ENCODE data around the gene EIF2B2.

EIF2B2 gene

DNA sequence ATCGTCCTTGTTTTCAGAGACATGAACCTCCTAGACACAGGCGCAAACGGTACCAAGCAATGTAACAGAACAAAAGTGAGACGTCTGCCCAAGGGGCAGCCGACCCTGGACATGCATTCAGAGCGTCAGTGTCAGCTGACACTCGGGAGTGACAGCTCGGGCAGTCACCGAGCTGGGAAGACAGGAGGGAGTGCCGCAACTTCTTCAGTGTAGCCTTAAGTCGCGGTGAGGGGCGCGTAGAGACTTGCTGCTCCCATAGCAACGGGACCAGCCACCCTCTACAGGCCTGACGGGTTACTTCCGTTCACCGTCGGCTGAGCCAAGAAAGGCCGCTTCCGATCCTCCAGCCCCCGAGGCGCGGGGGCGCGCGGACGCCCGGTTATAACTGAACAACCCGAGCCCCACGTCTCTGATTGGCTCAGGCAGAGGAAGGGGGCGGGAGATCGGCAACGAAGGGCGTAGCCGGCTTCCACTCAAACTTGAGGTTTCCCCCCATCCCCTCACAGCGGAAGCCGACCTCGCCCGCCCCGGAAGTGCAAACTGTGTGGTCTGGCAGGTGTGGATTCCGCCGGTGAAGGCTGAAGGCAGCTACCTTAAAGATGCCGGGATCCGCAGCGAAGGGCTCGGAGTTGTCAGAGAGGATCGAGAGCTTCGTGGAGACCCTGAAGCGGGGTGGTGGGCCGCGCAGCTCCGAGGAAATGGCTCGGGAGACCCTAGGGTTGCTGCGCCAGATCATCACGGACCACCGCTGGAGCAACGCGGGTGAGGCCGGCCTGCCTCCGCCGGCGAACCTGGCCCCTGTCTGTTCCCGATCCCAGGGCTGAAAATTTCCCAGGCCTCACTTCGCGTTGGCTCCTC is at the start of gene EIF2B2:
Gene EIF2B2, plus strand, starts transcription at position 530 of the 858 bp plus-strand sequence. Its CDS starts 70 bp downstream, at position 600.
- peak; percentile 97 for DNase-seq (ENCODE audit: low spot score)

DNA sequence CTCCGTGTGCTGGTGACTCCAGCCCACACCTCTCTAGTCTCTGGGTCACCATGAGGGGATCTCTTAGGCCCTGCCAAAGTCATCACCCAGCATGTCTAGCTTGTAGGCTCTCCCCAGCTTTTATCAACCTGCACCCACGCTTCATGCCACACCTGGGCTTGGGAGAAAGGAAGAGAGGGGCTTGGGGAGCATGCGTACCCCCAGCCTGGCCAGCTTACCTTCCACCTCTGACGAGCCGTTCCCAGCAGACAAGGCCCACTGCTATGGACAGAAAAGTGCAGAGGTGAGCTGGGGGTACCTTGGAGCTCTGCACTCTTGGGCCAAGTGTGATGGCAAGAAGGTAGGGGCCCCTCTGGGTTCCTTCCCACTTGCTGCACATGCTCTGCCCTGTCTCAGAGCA is 49.0 kb upstream of the EIF2B2 start:
- DNase-seq (ENCODE audit: low spot score): no peak

DNA sequence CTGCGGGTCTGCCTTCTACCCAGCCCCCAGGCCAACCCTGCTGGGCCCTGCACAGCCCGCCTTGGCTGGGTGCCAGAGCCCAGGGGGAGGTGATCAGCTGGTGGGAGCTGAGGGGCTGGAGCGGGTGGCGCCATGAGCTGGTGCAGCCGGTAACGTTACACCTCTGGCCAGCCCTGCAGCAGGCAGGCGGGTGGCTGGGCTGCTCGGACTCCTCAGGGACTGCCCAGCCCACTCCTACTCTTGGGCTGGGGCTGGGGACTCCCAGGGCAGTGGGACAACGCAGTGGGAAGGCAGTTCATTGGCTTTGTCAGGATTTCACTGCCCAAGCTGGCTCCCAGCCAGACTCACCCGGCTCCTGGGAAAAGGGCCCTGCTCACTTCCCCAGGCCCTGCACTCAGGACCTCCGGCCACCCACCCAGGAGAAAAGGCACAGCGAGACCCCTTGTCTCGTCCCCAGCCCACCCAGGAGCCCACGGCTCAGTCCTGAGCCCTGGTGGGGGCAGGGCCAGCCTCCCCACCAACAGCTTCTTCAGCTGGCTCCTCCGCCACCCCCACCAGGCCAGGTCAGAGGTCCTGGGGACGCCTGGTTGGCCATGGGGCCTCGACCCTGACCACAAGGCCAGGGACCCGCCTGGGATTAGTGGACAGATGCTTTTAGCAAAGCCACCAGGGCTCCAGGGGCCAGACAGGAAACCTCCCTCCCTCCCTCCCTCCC is 48.3 kb upstream of the EIF2B2 start:
- no peak for DNase-seq (ENCODE audit: low spot score)

DNA sequence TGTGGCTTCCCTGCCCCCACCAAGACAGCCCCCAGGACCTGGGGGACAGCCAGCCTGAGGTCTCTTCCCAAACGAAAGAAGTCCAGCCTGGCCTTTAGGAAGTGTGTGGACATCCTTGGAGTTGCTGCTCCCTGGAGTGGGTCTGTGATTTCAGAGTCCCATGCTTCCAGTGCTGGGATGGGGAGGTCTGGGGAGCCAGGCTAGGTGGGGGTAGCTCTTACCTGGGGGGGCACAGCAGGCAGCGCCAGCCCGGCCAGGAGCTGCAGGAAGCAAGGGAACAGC is 47.8 kb upstream of the EIF2B2 start:
- DNase-seq (ENCODE audit: low spot score): no peak

DNA sequence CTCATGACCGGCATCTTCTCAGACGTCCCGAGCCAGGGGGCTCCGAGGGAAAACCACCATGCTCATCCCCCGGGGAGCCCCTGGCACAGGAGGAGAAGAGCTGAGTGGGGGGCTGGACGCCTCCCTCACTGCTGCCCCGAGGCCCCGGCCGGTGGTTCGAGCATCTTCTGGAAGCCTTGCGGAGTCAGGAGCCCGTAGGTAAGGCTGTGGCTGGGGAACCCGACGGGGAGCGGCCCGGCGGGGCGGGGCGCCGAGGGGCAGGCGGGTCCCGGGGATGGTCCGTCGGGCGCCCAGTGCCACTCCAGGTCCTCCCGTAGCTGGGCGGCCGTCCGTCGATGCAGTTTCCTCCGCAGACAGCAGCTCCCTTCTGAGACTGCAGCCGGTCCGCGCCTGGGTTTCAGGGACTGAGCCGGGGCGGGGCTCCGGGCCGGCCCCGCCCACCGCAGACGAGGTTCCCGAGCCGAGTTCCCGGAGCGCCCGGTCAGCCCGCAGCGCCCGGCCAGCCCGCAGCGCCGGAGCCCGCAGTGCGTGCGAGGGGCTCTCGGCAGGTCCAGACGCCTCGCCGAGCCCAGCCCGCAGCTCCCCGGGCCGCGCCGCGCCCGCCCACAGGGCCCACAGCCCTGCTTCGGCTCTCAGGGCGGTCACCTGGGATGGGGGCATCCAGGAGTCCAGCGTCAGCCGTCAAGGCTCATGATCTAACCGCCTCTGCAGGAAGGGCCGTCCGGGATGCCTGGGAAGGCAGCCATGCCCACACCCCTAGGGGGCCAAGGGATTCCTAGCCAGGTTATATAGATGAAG is 47.3 kb upstream of the EIF2B2 start, which contains the start of gene PGF:
Gene PGF, minus strand, starts transcription at position 369 of the 798 bp plus-strand sequence. Its CDS starts 355 bp downstream, at position 14.
- DNase-seq (ENCODE audit: low spot score): peak; percentile 68

DNA sequence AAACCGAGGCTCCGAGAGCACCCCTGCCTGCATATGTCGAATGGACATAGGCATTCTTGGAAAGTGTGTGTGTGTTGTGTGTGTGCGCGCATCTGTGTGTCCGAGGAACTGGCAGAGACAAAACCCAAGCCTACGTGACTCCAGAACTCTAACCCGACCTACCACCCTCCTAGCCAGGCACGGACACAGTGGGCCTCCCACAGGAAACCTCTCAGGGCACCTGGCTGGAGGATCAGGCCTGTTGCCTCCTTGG is 46.8 kb upstream of the EIF2B2 start:
- DNase-seq (ENCODE audit: low spot score): no peak

DNA sequence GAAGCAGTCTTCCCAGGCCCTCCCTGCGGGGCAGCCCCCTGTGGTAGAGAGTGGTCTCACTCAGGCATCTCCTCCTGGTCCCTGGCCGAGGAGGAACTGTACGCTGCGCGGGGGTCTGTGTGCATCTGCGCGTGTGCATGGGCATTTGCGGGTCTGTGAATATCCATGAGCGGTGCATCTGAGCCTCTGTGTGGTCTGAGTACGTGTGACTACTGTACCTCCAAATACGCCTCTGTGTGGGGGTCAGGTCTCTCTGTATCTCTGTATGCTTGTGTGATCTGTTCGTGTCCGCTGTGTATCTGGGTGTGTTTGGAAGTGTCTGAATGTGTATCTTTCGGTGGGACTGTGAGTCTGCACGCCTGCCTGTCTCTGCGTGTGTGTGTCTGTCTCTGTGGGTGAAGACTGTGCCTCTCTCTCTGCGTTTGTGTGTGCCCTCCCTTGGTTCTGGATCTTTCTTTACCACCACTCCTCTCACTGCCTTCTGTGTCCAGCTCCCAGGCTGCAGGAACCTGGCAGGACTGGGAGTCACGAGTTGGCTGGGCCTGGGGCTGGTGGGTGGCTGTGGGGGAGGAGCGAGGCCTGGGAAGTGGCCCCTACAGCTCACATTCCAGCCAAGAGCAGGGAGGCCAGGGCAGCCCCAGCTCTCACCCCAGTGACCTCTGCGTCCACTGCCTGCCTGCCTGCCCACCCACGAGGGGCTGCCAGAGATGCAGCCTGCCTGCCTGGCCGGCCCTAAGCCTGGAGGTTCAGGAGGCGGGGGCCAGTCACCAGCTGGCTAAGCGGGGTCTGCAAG is 46.2 kb upstream of the EIF2B2 start:
- DNase-seq (ENCODE audit: low spot score): no peak

DNA sequence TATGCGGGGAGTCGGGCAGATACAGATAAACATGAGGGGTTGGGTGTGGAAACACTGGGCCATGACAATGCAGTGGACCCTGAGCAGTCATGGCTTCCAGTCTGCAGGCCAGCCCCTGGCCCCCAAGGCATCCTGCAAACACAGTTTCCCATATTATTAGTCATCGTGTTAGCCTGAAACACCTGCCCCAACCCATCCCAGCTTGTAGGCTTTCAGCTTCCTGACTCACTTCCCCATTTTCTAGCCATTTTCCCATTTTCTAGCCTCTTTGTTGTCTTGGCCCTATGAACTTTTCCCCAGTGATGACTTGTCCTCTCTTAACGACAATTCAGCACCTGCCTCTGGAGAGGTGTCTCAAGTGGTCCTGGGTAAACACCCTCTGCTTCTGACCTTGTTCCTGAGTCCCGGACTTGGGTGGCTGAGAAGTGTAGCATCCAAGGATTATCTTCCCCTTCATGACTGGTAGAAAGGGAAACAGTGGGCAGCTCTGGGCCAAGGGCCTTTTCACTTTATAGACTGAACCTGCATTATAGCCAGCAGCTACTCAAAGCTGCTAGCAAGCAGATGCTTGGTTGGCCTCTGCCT is 43.0 kb upstream of the EIF2B2 start:
- no peak for DNase-seq (ENCODE audit: low spot score)

DNA sequence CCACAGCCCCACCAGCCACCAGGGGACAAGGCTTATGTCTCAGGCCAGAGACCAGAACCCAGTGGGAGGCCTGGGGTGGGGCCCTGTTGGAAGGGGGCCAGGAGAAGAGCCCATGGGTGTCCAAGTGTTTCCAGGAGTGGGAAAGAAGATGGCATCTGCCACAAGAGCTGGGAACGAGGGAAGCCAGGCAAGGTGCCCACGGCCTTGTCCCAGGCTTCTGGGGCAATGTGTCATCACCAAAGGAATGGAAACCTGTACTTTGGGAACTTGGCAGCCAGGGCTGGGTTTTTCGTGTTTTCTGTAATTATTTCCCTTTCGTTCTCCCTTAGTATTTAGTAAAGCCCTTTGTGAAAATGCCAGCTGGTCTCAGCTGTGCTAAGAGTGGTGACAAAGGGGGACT is 42.0 kb upstream of the EIF2B2 start:
- DNase-seq (ENCODE audit: low spot score): no peak

DNA sequence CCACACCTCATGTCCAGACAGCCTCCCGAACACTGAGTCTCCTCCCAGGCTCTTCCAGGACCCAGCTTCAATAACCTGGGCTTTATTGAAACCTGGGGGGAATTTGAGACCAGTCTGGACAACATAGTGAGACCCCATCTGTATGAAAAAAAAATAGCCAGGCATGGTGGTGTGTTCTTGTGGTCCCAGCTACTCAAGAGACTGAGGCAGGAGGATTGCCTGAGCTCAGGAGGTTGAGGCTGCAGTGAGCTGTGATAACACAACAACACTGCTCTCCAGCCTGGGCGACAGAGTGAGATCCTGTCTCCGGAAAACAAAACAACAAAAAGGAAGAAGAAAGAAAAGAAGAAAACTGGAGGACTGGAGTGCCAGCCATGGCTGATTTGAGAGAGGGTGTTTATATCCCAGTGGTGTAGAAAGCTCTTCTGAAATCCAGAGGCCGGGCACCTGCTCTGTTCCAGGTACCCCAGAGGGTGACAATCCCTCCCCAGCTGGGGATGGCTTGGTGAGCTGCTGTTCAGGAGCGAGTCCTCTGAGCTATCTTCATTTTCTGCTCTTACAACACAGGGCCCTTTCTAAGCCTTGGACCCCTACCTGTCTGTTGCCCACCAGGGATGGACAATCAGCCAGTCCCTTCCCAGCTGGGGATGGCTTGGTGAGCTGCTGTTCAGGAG is 41.3 kb upstream of the EIF2B2 start:
- DNase-seq (ENCODE audit: low spot score): no peak

DNA sequence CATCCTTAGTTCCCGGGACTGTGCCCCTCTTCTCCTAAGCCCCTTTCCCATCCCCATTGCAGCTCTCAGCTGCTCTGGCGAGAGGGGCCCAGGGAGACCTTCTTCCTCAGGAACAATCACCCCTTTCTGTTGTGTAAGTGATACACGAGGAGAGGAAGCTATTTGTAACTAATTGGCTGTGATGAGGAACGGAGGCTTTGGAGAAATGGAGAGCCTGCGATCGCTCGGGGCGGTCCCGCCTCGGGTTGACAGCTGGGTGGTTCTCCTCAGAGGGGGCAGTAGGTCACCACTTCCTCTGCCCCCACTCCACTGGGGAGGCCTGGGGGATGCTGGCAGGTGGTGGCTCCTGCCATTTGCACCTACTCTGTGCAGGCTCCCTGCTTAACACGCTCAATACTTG is 40.7 kb upstream of the EIF2B2 start:
- DNase-seq (ENCODE audit: low spot score): no peak

DNA sequence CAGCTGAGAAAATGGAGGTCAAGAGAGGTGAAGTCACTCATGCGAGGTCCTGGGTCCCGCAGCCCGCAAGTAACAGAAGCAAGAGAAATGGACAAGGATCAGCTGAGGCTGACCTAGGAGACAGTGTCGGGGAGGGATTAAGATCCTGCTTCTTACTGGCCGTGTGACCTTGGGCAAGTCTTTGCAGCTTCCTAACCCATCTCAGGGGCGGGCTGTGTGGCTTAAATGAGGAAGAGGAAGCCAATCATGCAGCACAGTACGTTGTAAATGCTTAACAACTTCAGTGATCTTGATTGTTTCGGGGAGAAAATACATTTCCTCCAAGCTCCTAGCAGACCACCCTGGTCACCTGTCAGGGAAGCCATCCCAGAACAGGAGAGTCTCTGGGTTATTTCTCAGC is 40.2 kb upstream of the EIF2B2 start:
- no peak for DNase-seq (ENCODE audit: low spot score)

DNA sequence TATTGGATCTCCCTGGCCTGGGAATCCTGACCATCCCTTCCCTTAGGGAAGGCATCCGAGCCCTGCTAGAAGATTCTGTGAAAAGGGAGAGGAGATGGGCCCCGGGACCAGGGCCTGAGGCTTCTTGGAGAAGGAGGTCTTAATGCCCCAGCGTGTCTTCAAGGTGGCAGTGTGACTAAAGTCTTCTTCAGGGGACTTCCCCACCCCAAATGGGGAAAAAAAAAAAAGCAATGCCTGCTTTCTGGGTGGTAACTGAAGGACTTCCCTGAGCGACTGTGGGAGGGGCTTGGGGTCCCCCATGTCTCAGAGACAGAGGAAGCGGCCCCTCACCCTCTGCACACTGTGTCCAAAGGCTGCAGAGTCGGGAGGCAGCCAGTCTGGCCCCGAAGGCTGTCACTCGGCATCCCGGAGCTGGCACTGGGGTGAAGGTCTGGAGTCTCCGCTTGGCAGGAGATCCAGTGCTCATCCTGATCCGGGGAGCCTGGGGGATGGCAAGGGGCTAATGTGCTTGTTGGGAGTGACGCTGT is 39.5 kb upstream of the EIF2B2 start:
- DNase-seq (ENCODE audit: low spot score): no peak

DNA sequence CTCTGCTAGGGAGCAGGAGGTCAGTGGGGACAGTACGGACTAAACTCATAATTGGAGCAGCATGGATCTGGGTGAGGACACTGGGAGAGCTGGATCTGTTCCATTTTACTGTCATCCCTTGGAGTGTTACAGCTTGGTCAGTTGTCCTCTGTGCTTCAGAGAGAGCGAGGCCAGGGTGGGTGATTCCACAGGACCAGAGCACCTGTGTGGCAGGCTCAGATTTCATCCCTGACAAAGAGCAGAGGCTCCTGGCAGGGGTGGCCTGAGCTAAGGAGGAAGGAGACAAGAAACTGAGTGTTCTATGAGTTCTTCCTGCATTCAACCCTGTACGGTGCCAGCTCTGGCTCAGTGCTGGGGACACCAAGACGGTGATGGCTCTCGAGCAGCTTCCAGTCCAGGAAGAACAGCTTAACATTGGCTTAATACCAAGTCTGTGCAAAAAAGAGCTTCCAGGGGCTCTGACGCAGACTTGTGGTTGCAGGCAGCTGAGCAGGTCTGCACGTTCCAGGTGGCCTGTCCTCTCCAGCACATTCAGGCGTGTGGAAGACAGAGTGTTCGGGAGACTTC is 38.9 kb upstream of the EIF2B2 start:
- DNase-seq (ENCODE audit: low spot score): peak; percentile 14

DNA sequence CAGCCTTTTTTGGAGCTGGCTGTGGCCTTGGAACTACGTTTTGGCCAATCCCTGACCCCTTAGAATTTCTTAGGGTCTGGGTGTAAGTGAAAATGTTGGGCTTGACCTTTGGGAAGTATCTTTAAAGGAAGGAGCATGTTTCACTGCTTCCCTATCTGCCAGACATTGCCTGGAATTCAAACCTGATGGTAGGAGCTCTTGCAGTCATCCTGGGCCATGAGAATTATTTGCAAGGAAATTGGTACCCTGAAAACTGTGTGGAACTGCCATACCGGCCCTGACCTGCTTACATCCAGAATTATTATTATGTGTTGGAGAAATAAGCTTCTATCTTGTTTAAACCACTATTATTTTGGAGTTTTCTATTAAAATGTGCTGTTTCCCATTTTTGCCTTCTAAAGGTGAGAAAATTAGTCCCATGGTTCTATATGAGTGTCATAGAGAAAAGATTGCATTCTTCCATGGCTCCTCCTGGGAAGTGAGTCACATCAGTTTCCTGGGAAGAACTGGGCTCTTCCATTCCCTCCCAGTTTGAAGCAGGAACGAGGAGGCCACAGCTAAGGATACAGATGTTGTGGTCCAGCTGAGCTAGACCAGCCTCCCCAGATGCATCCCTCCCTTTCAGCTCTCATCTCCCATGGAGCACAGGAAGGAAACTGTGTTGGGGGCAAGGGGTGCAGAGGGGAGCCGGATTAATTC is 37.8 kb upstream of the EIF2B2 start:
- peak; percentile 59 for DNase-seq (ENCODE audit: low spot score)

DNA sequence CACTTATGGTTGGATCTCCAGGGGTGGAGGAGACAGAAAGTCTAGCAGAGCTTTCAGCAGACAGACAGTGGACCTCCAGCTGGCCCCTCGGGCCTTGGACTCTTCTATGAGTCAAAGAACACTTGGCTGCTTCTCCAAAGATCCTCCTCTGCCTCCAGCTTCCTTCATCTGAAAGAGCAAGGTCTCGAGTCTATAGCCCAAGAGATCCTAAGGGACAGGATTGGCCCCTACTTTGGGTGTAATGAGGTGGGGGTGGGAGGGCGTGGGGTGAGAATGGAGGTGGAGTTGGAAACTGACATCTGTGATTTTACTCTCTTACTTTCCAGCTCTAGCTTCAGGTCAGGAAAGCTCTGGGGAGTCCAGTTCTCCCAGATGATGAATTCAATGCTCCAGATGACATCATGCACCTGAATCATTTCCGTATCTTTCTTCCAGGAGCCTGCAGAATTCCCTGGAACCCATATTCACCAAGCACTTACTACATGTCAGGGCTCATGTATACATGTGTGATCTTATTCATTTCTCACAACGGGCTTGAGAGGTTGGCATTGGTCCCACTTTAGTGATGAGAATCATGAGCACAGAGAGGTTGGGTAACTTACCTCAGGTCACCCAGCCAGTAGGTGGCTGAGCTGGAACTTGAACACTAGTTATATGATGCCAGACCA is 37.1 kb upstream of the EIF2B2 start:
- DNase-seq (ENCODE audit: low spot score): peak; percentile 34

DNA sequence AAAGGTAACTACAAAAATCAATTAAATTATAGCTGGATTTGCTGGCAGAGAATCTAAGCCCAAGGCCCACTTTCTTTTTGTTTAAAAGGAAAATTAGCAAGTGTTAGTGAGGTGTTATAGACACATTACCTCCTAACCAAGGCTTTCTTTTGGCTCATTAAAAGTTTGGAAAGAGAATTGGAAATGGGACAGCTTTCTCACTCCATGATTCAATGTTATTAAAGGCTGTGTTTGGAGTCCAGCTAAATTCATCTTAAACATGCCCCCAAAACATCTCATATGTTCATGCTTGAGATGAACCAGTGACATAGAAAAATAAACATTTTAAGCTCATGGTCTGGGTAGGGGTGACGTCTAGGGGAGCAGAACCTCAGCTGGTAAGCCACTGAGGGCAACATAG is 33.9 kb upstream of the EIF2B2 start:
- DNase-seq (ENCODE audit: low spot score): no peak

DNA sequence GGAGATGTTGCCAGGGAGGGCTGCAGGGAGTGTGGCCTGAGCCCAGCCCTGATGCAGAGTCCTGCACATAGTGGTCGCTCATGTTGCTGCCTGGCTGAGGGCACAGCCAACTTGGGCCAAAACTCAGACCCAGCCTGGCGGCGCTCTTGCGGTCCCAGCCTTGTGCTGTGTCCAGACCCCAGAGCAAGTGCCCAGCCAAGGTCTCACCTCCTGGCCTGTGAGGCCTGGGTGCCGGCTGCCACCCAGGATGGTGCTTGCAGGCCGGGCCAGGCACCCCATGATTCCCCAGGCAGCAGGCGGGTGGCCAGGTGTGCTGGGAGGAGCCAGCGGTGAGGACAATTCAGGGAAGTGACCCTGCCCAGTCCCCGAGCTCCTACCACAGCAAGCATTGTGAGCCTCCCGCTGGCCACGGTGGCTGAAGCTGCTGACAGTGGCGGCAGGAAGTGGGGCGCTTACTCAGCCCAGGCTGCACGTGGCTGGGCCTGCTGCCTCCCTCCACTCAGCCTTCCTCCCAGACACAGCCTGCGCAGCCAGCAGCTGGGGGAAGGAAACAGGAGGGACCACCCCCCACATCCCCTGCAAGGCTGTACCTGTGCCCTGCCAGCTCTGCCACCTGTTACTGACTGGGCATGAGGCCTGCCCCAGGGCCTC is 29.6 kb upstream of the EIF2B2 start:
- DNase-seq (ENCODE audit: low spot score): no peak

DNA sequence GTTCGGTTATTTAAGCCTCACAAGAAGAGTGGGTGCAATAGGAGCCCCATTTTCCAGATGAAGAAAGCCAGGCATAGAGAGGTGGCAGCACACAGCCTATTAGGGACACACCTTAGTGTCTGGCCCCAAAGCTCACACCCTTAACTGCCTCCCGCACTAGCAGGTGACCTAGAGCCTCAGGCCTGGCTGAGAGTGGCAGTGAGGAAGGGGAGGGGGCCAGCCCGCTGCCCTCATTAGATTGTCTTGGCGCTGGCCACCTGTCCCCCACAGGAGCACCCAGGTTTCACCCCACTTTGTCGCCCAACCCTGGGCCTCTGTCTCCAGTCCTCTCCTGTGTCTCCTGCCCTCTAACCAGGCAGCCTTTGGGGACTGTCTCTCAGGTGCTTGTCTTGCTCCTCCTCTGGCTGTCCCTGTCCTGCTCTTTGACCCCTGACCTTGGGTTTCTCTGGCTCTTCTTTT is 28.8 kb upstream of the EIF2B2 start:
- no peak for DNase-seq (ENCODE audit: low spot score)
